ENCODE results near the gene DMD.

GRCh38 chrX:31429915-31430314, 1781.4 kb downstream of the DMD start:
- TF ChIP-seq TAF1 (IDR thresholded peaks at IDR 0.05; ENCODE audit: borderline replicate concordance, low read depth, low read length) = no peak
- TF ChIP-seq POLR2A (IDR thresholded peaks at IDR 0.05; ENCODE audit: low read depth, low read length) = no peak
- TF ChIP-seq POLR2AphosphoS5 (IDR thresholded peaks at IDR 0.05; ENCODE audit: low read depth, low read length) = no peak
